Chondrocyte (in vitro differentiated cells): ENCODE measurements around the gene ZNF138. TPM values are rescaled to one million over a fixed set of nuclear protein-coding genes. Genes with fewer than 3 reads are reported as not detected.
"Not testable (repeated sequence)": the region's sequence is repeated elsewhere in the genome, so short reads cannot be mapped to it uniquely, and the experiment has no call there.

ENCODE experiments used
- DNase-seq: peaks from one replicate; pipeline ENCODE4 v3.0.0; 2021; ENCODE audit warnings: mixed read lengths, low spot score
- H3K27ac Mint-ChIP-seq: one replicate; pipeline ENCODE4 v1.8.0; 2021; ENCODE audit warnings: mild to moderate bottlenecking, moderate library complexity, mixed read lengths; ENCODE audit not compliant: unreplicated experiment
- H3K27me3 Mint-ChIP-seq: 2 replicates; pipeline ENCODE4 v1.8.0; 2021; ENCODE audit warnings: low read depth, mixed read lengths
- H3K36me3 Mint-ChIP-seq: 2 replicates; pipeline ENCODE4 v1.8.0; 2021; ENCODE audit warnings: low read depth, mixed read lengths
- H3K4me1 Mint-ChIP-seq: 2 replicates; pipeline ENCODE4 v1.8.0; 2021; ENCODE audit warnings: low read depth, mild to moderate bottlenecking, mixed read lengths
- H3K4me3 Mint-ChIP-seq: one replicate; pipeline ENCODE4 v1.8.0; 2021; ENCODE audit warnings: mild to moderate bottlenecking, moderate library complexity, mixed read lengths; ENCODE audit not compliant: unreplicated experiment
- H3K9me3 Mint-ChIP-seq: 2 replicates; pipeline ENCODE4 v1.8.0; 2021; ENCODE audit warnings: low read depth, mixed read lengths
- CTCF ChIP-seq: fragments of 200-600 bp; sonication (generic); IDR thresholded peaks from 2 replicates; pipeline ENCODE4 v1.5.0; 2021; ENCODE audit warnings: antibody characterized with exemption, mild to moderate bottlenecking, moderate library complexity
- total RNA-seq: library from RNA; stranded (reverse); gene quantifications from 3 replicates; pipeline ENCODE4 v1.2.1, GENCODE V29; 2021

ZNF138 gene
- total RNA-seq, 1 donor from 2014 or later: 4.3 TPM

GRCh38 chr7:64758151-64758550, 36.1 kb upstream of the ZNF138 start:
- H3K27ac Mint-ChIP-seq: no peak overlapping the region
- no peak for DNase-seq
- H3K36me3 Mint-ChIP-seq: no peaks in the 10 kb centered on the region
- H3K9me3 Mint-ChIP-seq: peaks cover 13% of the 10 kb centered on the region
- TF ChIP-seq CTCF: no peak
- no peak overlapping the region for H3K4me3 Mint-ChIP-seq
- no peaks in the 10 kb centered on the region for H3K27me3 Mint-ChIP-seq
- no peaks in the 10 kb centered on the region for H3K4me1 Mint-ChIP-seq

- Mint-ChIP-seq H3K27me3 (no peaks in the 10 kb centered on the region), H3K27ac (no peak overlapping the region), H3K4me3 (no peak overlapping the region), H3K36me3 (no peaks in the 10 kb centered on the region), H3K9me3 (no peaks in the 10 kb centered on the region), H3K4me1 (no peaks in the 10 kb centered on the region)
- TF ChIP-seq CTCF: no peak
- DNase-seq: no peak
These were observed 25.4 kb upstream of the ZNF138 start for GRCh38 chr7:64768824-64769223.

GRCh38 chr7:64774204-64774842, 19.9 kb upstream of the ZNF138 start:
- H3K36me3 Mint-ChIP-seq: no peaks in the 10 kb centered on the region

GRCh38 chr7:64775289-64775688, 18.9 kb upstream of the ZNF138 start:
- Mint-ChIP-seq H3K27me3 (no peaks in the 10 kb centered on the region), H3K9me3 (peaks cover 27% of the 10 kb centered on the region), H3K4me3 (no peak overlapping the region), H3K27ac (no peak overlapping the region), H3K36me3 (no peaks in the 10 kb centered on the region), H3K4me1 (no peaks in the 10 kb centered on the region)
- no peak for DNase-seq
- TF ChIP-seq CTCF: no peak

More at GRCh38 chr7:64774204-64774842, 19.9 kb upstream of the ZNF138 start:
- H3K27ac Mint-ChIP-seq: no peak overlapping the region
- no peak overlapping the region for H3K4me3 Mint-ChIP-seq
- no peak for TF ChIP-seq CTCF
- no peak for DNase-seq
- no peaks in the 10 kb centered on the region for H3K4me1 Mint-ChIP-seq
- peaks cover 24% of the 10 kb centered on the region for H3K9me3 Mint-ChIP-seq
- H3K27me3 Mint-ChIP-seq: no peaks in the 10 kb centered on the region

- not testable (repeated sequence) for DNase-seq, H3K9me3 Mint-ChIP-seq, H3K27me3 Mint-ChIP-seq, H3K4me3 Mint-ChIP-seq, H3K4me1 Mint-ChIP-seq, H3K27ac Mint-ChIP-seq, H3K36me3 Mint-ChIP-seq
These were observed 9.4 kb upstream of the ZNF138 start for GRCh38 chr7:64784842-64785241.

GRCh38 chr7:64787295-64787694, 6.9 kb upstream of the ZNF138 start:
- no peak for TF ChIP-seq CTCF
- no peaks in the 10 kb centered on the region for H3K36me3 Mint-ChIP-seq
- DNase-seq: no peak
- no peak overlapping the region for H3K4me3 Mint-ChIP-seq
- H3K9me3 Mint-ChIP-seq: peaks cover 8% of the 10 kb centered on the region
- no peaks in the 10 kb centered on the region for H3K4me1 Mint-ChIP-seq
- H3K27ac Mint-ChIP-seq: no peak overlapping the region
- no peaks in the 10 kb centered on the region for H3K27me3 Mint-ChIP-seq

GRCh38 chr7:64789241-64789640, 5.0 kb upstream of the ZNF138 start:
- not testable (repeated sequence) for DNase-seq, H3K27ac Mint-ChIP-seq, H3K4me1 Mint-ChIP-seq, H3K4me3 Mint-ChIP-seq, H3K9me3 Mint-ChIP-seq, H3K27me3 Mint-ChIP-seq, H3K36me3 Mint-ChIP-seq
